Astrocyte (in vitro differentiated cells and primary cell): Measurements from ENCODE around the gene OSBPL2.

Experiments used
- CTCF ChIP-seq: IDR thresholded peaks from 2 replicates; pipeline ENCODE4 v1.5.1; 2011; ENCODE audit warnings: low read depth, mild to moderate bottlenecking, inconsistent platforms, low read length, moderate library complexity; ENCODE audit not compliant: insufficient read depth
- EZH2 ChIP-seq: IDR thresholded peaks from 2 replicates; pipeline ENCODE4 v1.6.1; 2012; ENCODE audit warnings: mild to moderate bottlenecking, low read length, inconsistent platforms; ENCODE audit not compliant: insufficient read depth

DNA sequence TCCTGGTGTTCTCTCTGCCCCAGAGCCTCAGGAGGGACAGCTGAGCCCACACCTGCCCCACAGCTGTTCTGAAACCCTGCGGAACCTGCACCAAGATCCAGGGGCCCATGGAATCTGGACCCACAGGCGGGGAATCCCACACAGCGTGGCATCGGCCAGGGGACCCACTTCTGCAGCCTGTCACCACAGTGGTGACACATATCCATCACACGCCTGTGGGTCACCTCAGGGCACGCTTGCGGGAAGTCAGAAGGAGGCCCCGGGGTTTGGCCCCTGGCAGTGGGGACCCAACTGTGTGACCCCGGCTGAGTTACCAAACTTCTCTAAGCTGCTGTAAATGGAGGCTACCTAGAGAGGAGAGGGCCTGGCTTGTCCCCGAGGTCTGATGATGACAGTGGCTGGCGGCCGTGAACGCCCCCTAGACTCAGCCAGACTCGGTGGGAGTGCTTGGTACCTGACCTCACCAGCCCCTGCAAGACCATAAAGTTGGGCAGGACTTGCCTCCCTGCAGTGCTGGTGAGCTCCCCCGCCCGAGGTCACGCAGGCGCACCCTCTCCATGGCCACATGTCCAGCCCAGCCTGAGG, 16.0 kb upstream of the OSBPL2 start:
- TF ChIP-seq CTCF (no peak), EZH2 (no peak)
